ENCODE measurements around the gene RAC2. TPM values are rescaled to one million over a fixed set of nuclear protein-coding genes. Genes with fewer than 3 reads are reported as not detected.

The RAC2 gene
- 1 to 10 TPM; 1.9 to 3.9 (median 3.0) TPM for total RNA-seq

DNA sequence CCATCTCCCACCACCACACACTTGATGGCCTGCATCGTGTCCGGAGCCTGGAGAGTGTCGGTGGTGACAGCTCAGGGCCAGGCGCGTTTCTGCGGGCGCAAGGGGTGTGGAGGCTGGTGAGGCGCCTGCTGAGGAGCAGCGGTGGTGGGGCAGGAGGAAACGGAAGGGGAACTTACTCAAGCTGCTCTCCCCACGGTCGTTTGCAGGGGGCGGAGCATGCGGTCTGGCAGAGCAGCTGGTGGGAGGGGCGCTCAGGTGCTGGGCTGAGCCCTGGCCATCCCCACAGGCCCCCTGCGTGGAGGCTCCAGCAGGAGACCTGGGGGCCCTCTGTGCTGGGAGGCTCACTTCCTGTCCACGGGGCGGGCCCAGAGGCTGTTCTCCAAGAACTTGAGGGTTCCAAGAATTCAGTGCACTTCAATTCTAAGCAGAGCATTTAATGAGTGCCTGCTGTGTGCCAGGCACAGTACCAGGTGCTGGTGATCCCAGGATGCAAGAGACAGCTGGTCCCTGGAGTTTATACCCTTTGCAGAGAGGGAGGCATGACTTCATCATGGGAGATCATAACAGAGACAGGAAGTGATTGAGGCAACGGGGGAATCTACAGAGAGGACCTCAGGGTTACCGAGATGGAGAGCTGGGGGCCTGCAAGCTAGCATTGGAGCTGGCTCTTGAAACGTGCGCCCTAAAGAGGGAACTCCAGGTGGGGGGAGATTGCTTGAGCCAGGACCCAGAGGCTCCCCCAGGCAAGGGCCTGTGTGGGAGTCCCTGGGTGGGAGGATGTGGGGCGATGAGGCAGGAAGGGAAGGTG, at the start of gene RAC2:
TSS of gene RAC2 (minus strand) at position 156 of the 808 bp plus-strand sequence. CDS start at position 35, 121 bp downstream.
- no peaks in the 10 kb centered on the region for H3K36me3 ChIP-seq
- H3K4me1 ChIP-seq = peaks cover 12% of the 10 kb centered on the region
- DNase-seq (ENCODE audit: low spot score in 2 of 2) = peak; percentile 78 to 86
- TF ChIP-seq, protein P1, sequence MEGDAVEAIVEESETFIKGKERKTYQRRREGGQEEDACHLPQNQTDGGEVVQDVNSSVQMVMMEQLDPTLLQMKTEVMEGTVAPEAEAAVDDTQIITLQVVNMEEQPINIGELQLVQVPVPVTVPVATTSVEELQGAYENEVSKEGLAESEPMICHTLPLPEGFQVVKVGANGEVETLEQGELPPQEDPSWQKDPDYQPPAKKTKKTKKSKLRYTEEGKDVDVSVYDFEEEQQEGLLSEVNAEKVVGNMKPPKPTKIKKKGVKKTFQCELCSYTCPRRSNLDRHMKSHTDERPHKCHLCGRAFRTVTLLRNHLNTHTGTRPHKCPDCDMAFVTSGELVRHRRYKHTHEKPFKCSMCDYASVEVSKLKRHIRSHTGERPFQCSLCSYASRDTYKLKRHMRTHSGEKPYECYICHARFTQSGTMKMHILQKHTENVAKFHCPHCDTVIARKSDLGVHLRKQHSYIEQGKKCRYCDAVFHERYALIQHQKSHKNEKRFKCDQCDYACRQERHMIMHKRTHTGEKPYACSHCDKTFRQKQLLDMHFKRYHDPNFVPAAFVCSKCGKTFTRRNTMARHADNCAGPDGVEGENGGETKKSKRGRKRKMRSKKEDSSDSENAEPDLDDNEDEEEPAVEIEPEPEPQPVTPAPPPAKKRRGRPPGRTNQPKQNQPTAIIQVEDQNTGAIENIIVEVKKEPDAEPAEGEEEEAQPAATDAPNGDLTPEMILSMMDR (IDR thresholded peaks at IDR 0.05) = no peak
- TF ChIP-seq POLR2AphosphoS5 (IDR thresholded peaks at IDR 0.05) (no peak), POLR2A (IDR thresholded peaks at IDR 0.05) (no peak), EP300 (IDR thresholded peaks at IDR 0.05) (no peak)
- H3K9me3 ChIP-seq = no peaks in the 10 kb centered on the region
- H3K27ac ChIP-seq = no peak within 1 kb of the TSS
- 38% methylated on average over 7 of the region's 23 CpGs for WGBS
- H3K4me3 ChIP-seq = peak within 1 kb of the TSS; percentile 40
- H3K27me3 ChIP-seq = peaks cover 57% of the 10 kb centered on the region

DNA sequence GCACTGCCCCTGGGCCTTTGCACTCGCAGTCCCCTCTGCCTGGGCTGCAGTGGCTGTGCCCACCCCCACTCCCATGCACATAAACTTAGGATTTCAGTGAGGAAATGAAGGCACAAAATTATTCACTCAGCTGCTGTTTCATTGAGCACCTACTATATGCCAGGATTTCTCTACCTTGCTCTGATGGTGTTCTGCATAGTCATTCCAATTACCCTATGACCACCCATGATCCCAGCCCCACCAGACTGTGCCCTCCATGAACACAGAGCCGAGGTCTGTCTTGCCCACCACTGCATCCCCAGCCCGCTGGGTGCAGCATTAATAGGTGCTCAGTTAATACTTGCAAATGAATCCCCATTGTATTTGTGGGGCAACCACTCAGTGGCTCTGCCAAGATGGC, 49.1 kb upstream of the RAC2 start:
- Histone ChIP-seq H3K9me3 (no peaks in the 10 kb centered on the region), H3K36me3 (no peaks in the 10 kb centered on the region), H3K4me1 (no peaks in the 10 kb centered on the region), H3K4me3 (no peak overlapping the region), H3K27me3 (peaks cover 19% of the 10 kb centered on the region), H3K27ac (no peak overlapping the region)
- TF ChIP-seq POLR2AphosphoS5 (IDR thresholded peaks at IDR 0.05) = no peak
- no peak for TF ChIP-seq EP300 (IDR thresholded peaks at IDR 0.05)
- TF ChIP-seq POLR2A (IDR thresholded peaks at IDR 0.05) = no peak
- 89% methylated on average over 3 of the region's 3 CpGs for WGBS
- no peak for DNase-seq (ENCODE audit: low spot score in 2 of 2)

DNA sequence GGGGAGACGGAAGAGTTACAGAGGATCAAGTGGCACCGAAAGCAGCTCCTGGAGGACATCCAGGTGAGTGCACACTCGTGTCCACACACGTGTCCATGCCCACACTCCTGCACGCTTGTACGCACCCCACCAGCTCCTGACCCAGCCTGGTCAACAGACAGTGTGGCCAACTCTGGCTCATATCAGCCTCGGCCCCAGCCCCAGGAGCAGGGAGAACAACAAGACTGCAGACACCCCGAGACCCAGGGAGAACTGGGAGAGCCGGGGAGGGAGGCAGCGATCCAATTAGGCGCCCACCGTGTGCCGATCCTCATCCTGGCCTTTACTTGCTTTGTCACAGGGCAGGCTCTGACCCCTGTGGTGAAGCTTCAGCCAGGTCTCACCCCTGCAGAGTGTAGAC, 48.6 kb upstream of the RAC2 start:
- WGBS = 88% methylated on average over 8 of the region's 13 CpGs
- Histone ChIP-seq H3K27me3 (peaks cover 19% of the 10 kb centered on the region), H3K36me3 (no peaks in the 10 kb centered on the region), H3K4me3 (no peak overlapping the region), H3K4me1 (no peaks in the 10 kb centered on the region), H3K27ac (no peak overlapping the region), H3K9me3 (no peaks in the 10 kb centered on the region)
- TF ChIP-seq EP300 (IDR thresholded peaks at IDR 0.05) (no peak), POLR2A (IDR thresholded peaks at IDR 0.05) (no peak), POLR2AphosphoS5 (IDR thresholded peaks at IDR 0.05) (no peak)
- TF ChIP-seq, protein P1 (IDR thresholded peaks at IDR 0.05) = no peak
- DNase-seq (ENCODE audit: low spot score in 2 of 2) = no peak

DNA sequence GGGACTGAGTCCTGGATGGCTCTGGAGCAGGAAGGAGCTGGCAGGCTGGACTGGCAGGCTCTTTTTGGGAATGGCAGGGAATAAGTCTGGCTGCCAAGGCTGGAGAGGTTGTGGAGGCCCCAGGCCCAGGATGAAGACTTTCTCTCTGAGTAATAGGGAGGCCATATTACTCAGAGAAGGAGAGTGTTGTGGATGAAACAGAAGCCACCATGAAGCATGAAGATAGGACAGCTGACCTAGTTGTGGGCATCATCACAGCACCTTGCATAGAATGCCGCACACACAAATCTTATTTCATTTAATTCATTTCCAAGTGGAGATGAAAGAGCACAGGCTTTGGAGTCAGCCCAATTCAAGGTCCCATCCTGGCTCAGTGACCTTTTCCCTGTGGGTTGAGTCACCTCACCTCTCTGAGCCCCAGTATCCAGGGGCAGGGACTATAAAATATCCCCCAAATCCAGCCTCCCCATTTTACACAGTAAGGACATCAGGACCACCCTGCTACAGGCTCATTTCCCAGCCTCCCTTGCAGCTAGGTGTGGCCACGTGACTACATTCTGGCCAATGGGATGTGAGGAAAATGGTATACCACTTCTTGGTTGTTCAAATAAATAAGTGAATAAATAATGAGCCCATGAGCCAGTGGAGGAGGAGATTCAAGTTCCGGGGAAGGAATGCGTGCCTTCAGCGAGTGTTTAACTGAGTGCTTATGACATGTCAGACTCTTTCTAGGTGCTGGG, 47.7 kb upstream of the RAC2 start:
- 97% methylated on average over 5 of the region's 5 CpGs for WGBS
- Histone ChIP-seq H3K9me3 (no peaks in the 10 kb centered on the region), H3K27me3 (peaks cover 26% of the 10 kb centered on the region), H3K27ac (no peak overlapping the region), H3K4me1 (no peaks in the 10 kb centered on the region), H3K4me3 (no peak overlapping the region), H3K36me3 (no peaks in the 10 kb centered on the region)
- no peak for DNase-seq (ENCODE audit: low spot score in 2 of 2)
- TF ChIP-seq EP300 (IDR thresholded peaks at IDR 0.05) = no peak
- no peak for TF ChIP-seq POLR2AphosphoS5 (IDR thresholded peaks at IDR 0.05)
- TF ChIP-seq POLR2A (IDR thresholded peaks at IDR 0.05) = no peak
- TF ChIP-seq, protein P1 (IDR thresholded peaks at IDR 0.05) = no peak

DNA sequence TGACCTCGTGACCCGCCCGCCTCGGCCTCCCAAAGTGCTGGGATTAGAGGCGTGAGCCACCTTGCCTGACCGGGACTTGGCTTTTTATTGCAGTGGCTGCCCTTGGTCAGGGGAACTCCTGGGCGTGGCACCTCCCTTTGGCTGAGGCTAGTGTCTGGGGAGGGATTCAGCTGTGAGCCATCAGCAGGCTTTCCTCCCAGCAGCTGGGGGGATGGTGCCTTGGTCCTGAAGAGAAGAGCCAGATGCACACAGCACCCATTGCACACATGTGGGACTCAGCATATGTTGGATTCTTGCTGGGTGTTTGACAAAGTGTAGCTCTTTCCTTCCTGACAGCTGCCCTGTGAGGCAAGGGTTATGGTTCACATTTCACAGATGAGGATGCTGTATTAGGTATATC, 46.7 kb upstream of the RAC2 start:
- WGBS = 48% methylated on average over 7 of the region's 7 CpGs
- no peak for TF ChIP-seq POLR2AphosphoS5 (IDR thresholded peaks at IDR 0.05)
- TF ChIP-seq POLR2A (IDR thresholded peaks at IDR 0.05) = no peak
- TF ChIP-seq, protein P1 (IDR thresholded peaks at IDR 0.05) = no peak
- TF ChIP-seq EP300 (IDR thresholded peaks at IDR 0.05) = no peak
- no peak overlapping the region for H3K4me3 ChIP-seq
- no peaks in the 10 kb centered on the region for H3K36me3 ChIP-seq
- H3K4me1 ChIP-seq = no peaks in the 10 kb centered on the region
- no peaks in the 10 kb centered on the region for H3K9me3 ChIP-seq
- peaks cover 32% of the 10 kb centered on the region for H3K27me3 ChIP-seq
- no peak overlapping the region for H3K27ac ChIP-seq
- DNase-seq (ENCODE audit: low spot score in 2 of 2) = no peak
